GM21825 (cell line): Measurements from ENCODE around the gene GRIK5.

Experiments
- ATAC-seq: cut with Tn5 transposase; IDR thresholded peaks from one replicate; pipeline ENCODE4 v1.9.1; 2021; ENCODE audit warnings: mild to moderate bottlenecking, moderate library complexity; ENCODE audit not compliant: unreplicated experiment

Gene GRIK5

GRCh38 chr19:42078538-42079275, 8.7 kb upstream of the GRIK5 start:
- ATAC-seq: no peak

GRCh38 chr19:42078058-42078457, 8.1 kb upstream of the GRIK5 start:
- no peak for ATAC-seq

- no peak for ATAC-seq
These were observed 6.5 kb upstream of the GRIK5 start for GRCh38 chr19:42076380-42076944.

- peak; percentile 86 for ATAC-seq
These were observed 5.8 kb upstream of the GRIK5 start, which contains the start of gene ZNF574 for GRCh38 chr19:42075616-42076379. TSS of gene ZNF574 (plus strand) at chr19:42076166. CDS start at chr19:42078607, 2,441 bp downstream.

GRCh38 chr19:42075364-42075615, 5.3 kb upstream of the GRIK5 start:
- no peak for ATAC-seq

GRCh38 chr19:42074513-42075363, 4.7 kb upstream of the GRIK5 start:
- no peak for ATAC-seq

GRCh38 chr19:42071247-42071646, 1.2 kb upstream of the GRIK5 start:
- no peak for ATAC-seq

GRCh38 chr19:42068756-42069571, 1.0 kb downstream of the GRIK5 start:
- no peak for ATAC-seq

GRCh38 chr19:42068361-42068755, 1.6 kb downstream of the GRIK5 start:
- ATAC-seq: no peak

- ATAC-seq: no peak
These were observed 2.6 kb downstream of the GRIK5 start for GRCh38 chr19:42067315-42067888.

GRCh38 chr19:42066075-42066754, 3.8 kb downstream of the GRIK5 start:
- no peak for ATAC-seq

GRCh38 chr19:42065511-42065910, 4.5 kb downstream of the GRIK5 start:
- ATAC-seq: no peak

GRCh38 chr19:42065051-42065450, 5.0 kb downstream of the GRIK5 start:
- ATAC-seq: no peak

GRCh38 chr19:42064432-42064831, 5.6 kb downstream of the GRIK5 start:
- no peak for ATAC-seq

GRCh38 chr19:42062381-42062780, 7.6 kb downstream of the GRIK5 start:
- no peak for ATAC-seq

- no peak for ATAC-seq
These were observed 9.9 kb downstream of the GRIK5 start for GRCh38 chr19:42060117-42060516.

GRCh38 chr19:42059196-42059595, 10.8 kb downstream of the GRIK5 start:
- no peak for ATAC-seq

GRCh38 chr19:42057846-42058245, 12.2 kb downstream of the GRIK5 start:
- no peak for ATAC-seq

GRCh38 chr19:42054205-42054604, 15.8 kb downstream of the GRIK5 start:
- ATAC-seq: no peak
